Muscle of back (tissue), 13 donors: ENCODE data around the gene CDX1. TPM values are rescaled to one million over a fixed set of nuclear protein-coding genes. Genes with fewer than 3 reads are reported as not detected.

Source experiments
- DNase-seq, 3 donors: peaks; one replicate each; pipeline versions ENCODE4 v3.0.0 to v3.0.0-alpha.2; 2013
- long read RNA-seq, 9 donors: transcript quantifications; one replicate each; lab custom pipeline, GENCODE V29; 2026
- polyA plus RNA-seq, 10 donors: library from polyadenylated mRNA; unstranded; fragments of 120-200 nt; gene quantifications; one replicate each; pipeline ENCODE4 v1.2.1, GENCODE V29; 2013; ENCODE audit not compliant: insufficient read length in 10 of 10

The CDX1 gene
- polyA plus RNA-seq: under 1 TPM in 7 of 10 donors, not detected in 3; 0.13 to 0.63 (median 0.24) TPM
- long read RNA-seq, donor 1: 0 reads
- long read RNA-seq, donor 2: 0 reads
- long read RNA-seq, donor 3: 0 reads
- long read RNA-seq, donor 4: 0 reads
- long read RNA-seq, donor 5: 0 reads
- long read RNA-seq, donor 6: 0 reads
- long read RNA-seq, donor 7: 0 reads
- long read RNA-seq, donor 8: 0 reads
- long read RNA-seq, donor 9: 0 reads

GRCh38 chr5:150166650-150167511 is at the start of gene CDX1:
CDX1 (plus strand) TSS chr5:150166778; CDS start chr5:150166877, 99 bp downstream.
- no peak for DNase-seq

DNA sequence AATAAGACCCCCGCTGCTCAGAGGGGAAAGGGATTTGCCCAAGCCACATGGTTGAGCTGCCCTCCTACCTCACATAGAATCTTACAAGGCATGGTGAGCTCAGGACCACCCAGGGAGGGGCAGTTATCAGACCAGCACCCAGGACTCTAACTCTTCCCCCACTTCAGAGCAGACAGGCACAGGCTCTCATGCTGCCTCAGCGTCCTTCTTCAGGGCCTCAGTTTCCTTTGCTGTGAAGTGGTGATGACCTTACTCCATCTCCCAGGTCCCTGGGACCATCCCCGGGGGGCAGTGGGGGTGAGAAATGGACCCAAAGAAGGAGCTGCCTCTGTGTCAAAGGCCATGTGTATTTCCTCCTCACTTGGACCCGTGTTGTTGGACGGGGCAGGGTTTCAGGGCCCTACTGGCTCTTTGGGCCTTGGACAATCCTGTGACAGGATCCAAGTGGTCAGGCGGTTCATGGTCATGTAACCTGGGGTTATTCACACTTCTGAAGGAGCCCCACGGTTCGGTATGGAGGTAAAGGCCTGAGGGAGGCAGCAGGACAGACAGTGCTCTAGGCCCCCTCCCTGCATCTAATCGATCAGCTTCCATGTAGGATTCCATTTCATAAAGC is 48.5 kb upstream of the CDX1 start:
- no peak for DNase-seq

GRCh38 chr5:150118561-150119229 is 47.9 kb upstream of the CDX1 start:
- no peak for DNase-seq

DNA sequence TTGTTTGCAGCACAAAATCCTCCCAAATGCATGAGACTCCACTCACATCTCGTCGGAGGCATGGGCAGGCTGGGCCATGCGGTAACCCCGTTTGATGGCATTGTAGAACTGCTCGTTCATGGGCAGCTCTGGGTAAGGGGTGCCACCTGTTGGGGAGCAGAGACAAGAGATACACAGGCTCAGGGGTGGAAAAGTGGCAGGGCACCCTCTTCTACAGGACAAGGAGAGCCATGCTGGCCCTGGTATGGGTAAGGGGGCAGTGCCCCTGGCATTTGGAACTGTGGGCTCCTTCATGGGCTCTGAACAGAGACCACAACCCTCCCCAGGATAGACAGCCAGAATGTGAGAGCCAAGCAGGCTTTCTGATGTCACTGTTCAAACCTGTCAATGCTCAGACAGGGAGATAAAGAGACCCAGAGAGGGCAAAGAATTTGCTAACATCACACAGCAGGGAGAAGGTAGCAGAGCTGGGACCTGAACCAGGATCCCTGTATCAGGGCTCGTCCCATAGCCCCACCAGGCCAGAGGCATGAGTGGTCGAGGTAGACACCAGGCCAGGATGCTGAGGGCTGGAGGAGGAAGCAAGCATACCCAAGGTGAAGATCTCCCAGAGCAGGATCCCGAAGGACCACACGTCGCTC is 47.0 kb upstream of the CDX1 start:
- no peak for DNase-seq

GRCh38 chr5:150120062-150120441 is 46.5 kb upstream of the CDX1 start:
- no peak for DNase-seq

DNA sequence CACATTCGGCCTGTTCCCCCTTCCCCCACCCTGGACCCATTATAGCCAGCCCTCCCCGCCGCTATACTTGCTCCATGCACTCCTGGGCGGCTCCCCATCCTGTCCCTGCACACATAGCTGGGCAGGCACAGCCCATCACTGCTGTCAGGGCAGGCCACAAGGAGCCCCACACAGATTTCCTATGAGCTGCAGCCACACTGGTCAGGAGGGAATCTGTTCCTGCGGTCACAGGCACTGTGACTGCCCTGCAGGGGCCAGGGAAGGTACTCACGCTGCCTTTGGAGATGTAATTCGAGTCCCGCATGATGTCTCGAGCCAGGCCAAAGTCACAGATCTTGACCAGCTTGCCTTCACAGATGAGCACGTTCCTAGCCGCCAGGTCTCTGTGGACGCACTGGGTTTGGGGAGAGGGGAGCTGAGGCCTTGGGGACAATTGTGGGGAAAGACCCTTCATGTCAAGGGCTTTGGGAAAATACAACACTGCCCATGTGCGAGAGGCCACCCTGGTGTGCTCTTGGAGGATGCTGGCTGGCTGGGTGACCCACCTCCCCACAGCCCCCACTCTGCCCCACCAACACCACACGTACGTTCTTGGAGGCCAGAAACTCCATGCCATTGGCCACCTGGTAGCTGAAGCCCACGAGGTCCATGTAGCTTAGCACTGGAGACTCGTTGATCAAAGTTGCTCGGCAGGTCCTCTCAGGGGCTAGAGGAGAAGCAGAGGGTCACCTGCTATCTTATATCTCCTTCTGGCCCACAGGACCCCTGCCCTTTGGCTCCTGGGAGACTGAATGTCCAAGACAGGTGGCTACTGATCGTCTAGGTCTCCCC is 45.7 kb upstream of the CDX1 start:
- no peak for DNase-seq

GRCh38 chr5:150121448-150122157 is 45.0 kb upstream of the CDX1 start:
- DNase-seq: no peak

- DNase-seq: no peak
Measured at GRCh38 chr5:150122158-150122510, 44.4 kb upstream of the CDX1 start.

- no peak for DNase-seq
Measured at GRCh38 chr5:150122536-150123481, 43.8 kb upstream of the CDX1 start.

DNA sequence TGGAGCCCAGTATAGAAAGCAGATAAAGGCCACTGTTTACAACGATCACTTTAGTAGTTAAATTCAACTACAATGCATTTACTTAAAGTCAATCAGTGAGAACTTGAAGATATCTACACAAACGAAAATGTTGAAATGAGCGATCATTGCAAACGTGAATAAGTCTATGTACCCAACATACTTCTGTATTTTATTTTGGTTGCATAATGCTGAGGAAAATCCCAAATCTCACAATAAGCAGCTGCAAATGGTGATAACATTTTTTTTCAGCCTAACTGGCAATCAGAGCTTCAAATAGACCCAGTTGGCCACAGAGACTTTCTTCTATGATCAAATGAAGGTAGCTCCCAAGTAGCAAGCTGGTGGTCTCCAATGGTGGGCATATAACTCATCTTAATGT is 43.0 kb upstream of the CDX1 start:
- no peak for DNase-seq

DNA sequence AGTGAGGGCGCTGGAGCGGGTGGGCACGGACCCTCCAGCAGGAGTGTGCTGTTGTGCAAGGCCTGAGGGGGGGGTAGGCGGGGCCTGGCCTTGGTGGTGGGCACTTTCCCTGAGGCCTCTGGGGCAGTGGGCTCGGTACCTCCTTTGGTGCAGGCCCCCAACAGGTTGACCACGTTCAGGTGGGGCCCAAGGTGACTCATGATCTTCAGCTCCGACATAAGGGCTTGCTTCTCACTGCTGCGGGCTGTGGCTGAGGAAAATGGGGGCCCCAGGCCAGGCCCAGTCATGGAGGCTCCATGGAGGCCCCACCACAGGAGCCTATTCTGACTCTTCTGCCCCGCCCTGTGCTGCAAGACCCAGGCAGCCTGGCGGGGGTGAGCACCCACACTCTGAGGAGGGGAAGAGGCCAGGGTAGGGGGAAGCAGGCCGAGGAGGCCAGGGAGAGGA is 42.4 kb upstream of the CDX1 start:
- no peak for DNase-seq

GRCh38 chr5:150124596-150124995 is 42.0 kb upstream of the CDX1 start:
- DNase-seq: no peak

GRCh38 chr5:150125334-150125733 is 41.2 kb upstream of the CDX1 start:
- no peak for DNase-seq

- no peak for DNase-seq
Measured at GRCh38 chr5:150126199-150126920, 40.2 kb upstream of the CDX1 start.

DNA sequence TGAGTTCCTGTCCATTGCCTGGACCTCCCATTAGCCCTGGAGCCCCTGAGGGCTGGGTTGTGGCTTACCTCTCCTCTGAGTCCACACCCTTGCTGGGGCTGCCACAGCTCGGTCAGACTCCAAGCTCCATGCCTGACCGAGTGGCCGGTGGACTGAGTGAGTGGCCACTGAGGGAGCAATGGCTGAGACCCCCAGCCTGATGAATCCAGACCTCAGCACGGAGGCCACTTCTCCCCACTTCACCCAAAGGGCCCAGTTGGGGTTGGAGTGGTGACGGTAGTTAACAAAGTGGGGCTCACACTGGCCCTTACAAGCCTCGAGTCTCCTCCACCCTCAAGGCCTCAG is 39.7 kb upstream of the CDX1 start:
- DNase-seq: no peak

- DNase-seq: no peak
Measured at GRCh38 chr5:150129454-150129812, 37.1 kb upstream of the CDX1 start.

DNA sequence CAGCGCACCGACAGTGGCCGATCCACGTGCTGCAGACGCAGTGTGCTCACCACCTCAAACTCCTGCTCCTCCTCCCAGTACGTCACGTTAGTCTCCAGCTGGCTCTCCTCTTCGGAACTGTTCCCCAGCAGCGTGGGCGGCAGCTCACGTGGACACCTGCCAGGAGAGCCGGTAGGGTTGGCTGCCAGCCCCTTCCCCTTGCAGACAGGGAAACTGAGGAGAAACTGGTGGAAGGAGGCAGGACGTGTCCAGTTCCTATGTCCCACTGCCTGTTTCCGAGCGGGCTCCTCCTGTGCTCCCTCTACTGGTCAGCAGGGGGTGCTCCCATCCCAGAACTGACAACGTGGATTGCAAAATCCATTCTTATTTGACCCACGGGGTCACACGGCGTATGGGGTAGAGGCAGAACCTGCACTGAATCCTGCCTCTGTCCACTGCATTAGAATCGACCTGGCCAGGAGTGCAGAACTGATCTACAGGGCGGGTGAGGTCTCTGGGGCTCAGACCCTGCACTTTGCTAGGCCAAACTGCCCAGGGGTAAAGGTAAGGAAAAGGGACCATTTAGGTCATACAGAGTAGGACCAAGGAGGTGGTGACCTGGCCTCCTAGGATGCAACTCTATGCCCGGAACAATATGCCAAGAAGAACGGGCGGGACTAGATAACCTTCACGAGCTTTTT is 36.6 kb upstream of the CDX1 start:
- DNase-seq: peak in 2 of 3 donors; percentile 67 to 81

DNA sequence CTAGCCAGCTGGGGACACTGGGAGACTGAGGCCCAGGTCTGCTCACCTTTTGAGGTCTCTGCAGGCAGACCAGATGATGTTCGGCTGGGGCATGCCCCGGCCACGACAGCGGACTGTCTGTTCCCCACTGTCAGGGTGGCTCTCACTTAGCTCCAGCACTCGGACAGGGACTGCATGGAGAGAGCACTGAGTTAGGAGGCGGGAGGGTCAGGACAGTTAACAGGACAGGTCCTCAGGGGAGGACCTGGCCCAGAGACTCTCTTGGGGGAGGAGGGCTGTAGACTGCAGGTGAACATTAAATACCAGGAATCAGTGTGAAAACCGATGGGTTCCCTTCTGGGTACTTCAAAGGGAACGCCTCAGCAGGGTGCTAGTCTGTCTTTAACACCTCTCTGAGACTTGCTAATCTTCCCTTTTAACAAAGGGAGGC is 36.1 kb upstream of the CDX1 start:
- no peak for DNase-seq
